HG02798 (cell line): ENCODE results near the gene CST3.

Source experiments
- ATAC-seq: cut with Tn5 transposase; IDR thresholded peaks from one replicate; pipeline ENCODE4 v1.9.1; 2021; ENCODE audit warnings: mild to moderate bottlenecking; ENCODE audit not compliant: unreplicated experiment, poor library complexity

Gene CST3

DNA sequence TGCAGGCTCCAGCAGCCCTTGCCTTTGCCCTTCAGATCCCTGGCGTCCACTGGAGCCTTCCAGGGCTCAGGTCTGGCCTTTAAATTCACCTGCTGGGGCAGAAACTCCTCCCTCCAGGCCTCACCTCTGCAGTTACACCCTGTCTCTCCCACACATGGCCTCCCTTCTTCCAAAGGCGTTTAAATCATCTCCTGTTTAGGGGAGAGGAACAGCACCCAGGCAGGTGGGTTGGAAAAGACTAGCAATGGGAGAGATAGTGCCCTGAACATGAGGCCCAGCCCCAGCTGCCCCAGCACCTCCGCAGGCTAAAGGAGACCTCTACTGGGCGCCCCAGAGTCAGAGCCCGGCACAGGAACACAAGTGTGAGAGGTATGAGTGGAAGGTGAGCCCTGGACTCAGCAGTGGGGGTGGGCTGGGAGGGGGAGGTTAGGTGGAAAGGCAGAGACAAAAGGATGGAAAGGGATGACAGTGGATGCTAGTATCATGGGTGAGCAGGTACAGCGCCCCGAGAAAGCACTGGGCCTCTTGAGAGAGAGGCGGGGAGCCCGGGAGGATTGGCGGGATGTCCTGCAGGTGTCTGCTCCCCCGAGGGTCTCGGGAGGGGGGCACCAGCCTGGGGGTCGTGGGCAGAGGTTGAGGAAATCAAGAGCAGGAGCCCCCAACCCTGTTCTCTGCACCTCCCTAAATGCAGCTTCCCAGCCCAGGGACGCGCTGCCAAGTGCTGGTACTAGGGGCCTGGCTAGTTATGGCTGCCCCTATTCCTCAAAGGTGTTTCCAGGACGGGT, 31.7 kb downstream of the CST3 start, which contains the start of gene CST9:
TSS of gene CST9 (minus strand) at position 51 of the 785 bp plus-strand sequence. CDS start 53 bp downstream, outside the sequence.
- no peak for ATAC-seq

DNA sequence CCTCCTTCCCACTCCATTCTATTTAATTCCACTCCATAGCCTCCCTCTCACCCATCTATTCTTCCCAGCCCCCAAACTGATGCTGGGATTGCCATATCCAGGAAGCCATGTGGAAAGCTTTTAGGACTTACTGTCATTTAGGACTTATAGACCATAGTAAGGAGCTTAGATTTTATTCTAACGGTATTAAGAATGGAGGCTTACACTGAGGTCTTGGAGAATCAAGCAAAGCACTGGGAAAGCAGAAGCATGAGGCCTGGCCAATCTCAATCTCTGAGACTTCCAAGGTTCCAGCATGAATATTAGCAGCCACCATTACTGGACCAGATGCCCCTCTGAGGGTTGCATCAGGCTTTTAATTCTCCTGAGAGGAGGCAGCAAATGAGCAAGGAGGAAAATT, 33.4 kb downstream of the CST3 start:
- no peak for ATAC-seq

DNA sequence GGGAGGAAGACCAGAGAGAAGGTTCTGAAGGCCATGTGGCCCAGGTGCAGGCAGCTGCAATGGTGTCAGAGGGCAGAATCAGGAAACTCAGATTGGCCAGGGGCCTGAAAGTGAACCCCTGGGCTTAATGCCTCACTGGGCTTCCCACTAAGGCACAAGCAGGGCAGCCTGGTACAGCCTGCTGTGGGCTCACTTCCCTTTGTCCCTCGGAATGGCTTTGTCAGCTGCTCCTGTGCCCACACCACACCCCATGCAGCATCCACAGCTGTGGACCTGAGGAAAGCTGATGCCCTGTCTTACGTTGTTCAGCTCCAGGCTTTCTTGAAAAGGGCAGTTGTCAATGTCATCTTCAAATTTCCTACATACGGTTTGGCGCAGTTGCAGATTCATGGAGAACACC, 34.4 kb downstream of the CST3 start:
- no peak for ATAC-seq

DNA sequence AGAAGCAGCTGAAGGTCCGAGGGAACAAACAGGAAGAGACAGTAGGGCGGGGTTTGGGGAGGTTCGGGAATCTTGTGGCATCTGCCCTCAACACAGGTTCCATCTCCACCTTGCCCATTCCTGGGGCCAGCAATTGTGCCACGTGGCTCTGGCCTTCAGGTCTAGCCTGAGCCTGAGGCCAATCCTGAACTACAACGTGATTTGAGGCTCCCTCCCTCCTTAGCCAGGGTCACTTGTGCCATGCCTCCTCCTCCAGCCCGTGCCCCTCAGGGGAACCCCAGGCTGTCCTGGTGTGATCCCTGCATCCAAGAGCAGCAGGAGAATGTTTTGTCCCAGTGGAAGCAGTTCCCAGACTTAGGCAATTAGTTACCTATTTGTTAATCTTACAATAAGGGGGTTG, 35.1 kb downstream of the CST3 start:
- no peak for ATAC-seq

DNA sequence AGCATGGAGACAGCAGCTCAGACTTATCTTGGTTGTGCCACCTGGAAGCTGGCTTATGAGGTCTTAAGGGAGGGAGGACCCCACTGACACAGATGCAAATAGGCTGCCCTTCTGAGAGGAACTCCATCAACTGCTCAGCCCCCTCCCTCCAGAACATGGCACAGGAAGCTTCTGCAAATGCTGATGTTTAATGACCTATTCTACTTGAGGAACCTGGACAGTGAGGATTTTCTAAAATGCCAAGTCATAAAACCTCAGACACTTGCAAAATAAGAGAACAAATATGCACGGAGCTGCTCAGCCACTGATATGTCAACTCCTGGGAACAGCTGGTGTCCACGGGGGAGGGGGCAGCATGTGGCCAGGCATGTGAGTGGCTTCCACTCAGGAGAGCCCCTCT, 35.5 kb downstream of the CST3 start:
- ATAC-seq = no peak

DNA sequence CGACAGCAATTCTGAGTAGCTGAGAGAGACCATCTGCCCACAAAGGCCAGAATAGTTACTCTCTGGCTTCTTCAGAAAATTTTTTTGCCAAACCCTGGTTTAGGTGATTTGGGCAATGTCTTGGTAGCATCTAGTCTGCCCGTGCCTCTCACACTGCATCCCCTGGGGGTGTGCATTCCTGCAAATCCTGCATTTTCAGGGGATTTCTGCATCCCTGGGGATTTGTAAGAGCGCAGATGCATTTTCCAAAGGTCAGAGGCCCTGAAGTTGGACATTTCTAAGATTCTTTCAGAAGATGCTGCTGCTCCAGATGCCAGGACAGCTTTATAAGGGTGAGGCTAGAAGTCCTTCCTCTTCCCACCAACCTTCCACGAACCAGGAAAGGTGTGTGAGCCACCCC, 36.0 kb downstream of the CST3 start:
- ATAC-seq = no peak

DNA sequence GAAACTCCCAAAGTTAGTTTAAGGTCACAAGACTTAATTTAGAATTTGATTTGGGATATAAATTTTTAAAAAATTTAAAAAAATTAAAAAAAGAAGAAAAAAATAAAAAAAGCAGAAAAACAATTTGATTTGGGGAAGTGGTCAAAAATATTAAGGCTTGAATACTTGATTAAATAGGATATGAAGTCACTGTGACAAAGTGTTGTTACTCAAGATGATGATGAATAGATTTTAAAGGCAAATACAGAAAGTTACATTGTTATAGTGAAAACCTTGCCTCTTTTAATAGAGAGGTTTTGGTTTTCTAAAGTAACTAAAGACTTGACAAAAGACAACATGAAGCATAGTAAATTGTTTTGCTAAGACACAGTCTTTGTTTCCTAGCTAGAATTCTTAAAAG, 39.3 kb downstream of the CST3 start:
- ATAC-seq = no peak

DNA sequence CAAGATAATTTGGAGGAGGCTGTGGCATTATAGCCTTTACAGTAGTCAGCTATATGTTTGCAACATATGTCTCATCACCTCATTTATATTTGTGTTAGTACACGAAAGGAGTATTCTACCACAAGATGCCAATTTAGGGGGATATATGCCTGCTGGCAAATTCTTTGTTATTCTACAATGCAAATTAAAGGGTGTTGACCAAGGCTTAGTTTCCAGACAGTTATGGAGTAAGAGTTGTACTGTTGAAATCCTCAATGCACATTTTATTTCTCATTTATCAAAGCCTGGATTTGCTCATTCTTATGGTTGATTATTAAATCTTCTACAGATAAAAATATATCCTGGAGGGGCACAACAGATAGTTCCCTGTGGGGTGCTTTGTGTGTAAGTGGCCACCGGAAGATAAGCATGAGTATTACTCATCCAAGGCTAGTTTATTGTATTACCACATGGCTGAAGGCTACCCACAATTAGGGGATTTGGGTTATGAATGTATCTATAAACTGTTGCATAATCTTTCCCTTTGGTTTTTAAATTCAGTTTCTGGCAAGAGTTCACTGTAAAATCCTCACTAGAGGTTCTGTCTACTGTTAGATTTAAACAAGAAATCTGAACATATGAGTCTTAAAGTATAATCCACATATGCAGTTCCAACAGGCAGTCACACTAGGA, 41.0 kb downstream of the CST3 start:
- ATAC-seq = no peak

DNA sequence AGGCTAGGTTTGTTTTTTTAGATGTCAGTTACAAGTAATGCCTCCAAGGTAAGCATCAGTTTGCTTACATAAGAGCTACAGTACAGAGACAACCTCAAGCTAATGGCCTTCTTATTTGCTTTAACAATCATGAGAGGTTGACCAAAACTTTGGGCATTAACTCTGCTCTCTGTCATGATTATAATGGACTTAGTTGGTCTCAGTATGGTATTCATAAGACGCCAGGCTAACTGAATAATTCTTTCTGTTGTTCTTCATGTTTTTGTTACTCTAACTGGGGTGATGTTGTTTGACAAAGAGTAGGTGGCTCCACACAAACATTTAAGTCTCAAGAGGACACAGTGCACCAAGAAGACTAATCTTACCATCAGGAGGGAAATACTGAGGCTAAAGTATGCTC, 41.8 kb downstream of the CST3 start:
- ATAC-seq = no peak

DNA sequence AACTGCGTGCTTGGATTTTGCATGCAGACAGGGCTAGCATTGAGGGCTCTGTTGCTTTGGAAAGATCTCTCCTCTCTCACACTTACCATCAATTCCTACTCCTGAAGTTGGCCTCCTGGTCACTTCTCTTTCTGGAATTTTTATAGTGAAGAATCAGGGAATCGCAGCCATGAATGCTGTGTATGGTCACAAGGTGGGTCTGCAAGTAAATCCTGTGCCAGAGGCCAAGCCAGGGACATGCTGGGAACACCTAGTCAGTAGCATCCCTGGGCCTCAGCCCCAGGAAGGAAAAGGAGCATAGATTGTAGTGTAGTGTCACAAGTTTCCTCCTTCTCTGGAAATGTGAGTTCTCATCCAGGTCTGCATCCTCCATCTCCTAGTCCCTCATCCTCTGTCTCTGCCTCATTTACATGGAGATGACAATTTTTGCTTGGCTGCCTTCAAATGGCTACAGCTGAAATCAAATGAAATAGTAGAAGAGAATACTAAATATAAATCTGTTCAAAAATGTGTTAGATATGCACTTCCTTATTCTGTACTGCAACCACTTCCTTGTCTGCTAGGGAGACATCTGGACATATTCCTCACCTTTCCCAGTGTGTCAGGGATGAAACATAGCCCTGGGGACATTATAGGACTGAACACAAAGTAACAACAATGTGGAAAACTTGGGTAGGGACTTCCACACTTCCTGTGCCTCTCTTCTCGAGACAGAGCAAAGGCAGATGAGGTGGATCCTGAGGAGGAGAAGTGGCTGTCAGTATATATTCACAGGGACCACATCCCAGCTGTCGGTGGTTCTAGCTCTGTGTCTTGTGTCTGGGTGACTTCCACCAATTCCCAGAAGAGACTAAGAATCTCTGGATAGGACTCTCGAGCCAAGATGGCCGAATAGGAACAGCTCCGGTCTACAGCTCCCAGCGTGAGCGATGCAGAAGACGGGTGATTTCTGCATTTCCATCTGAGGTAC, 49.0 kb downstream of the CST3 start:
- ATAC-seq = no peak

DNA sequence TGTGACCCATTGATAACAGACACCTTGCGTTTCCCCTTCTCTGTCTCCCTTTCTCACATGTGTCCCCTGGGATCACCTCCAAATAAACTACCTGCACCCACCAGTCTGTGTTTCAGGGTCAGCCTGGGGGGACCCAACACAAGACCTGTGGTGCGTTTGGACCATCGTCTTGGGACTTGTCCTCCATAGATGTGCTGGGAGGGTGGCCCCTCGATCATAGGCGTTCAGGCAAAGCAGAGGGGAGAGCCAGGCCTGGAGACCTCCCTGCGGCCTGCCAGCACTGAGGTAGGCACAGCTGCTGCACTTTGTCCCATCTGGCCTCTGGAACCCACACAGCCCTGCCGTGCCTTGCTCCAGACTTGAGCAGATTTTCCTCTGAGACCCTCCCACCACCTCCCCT, 50.1 kb downstream of the CST3 start:
- no peak for ATAC-seq

DNA sequence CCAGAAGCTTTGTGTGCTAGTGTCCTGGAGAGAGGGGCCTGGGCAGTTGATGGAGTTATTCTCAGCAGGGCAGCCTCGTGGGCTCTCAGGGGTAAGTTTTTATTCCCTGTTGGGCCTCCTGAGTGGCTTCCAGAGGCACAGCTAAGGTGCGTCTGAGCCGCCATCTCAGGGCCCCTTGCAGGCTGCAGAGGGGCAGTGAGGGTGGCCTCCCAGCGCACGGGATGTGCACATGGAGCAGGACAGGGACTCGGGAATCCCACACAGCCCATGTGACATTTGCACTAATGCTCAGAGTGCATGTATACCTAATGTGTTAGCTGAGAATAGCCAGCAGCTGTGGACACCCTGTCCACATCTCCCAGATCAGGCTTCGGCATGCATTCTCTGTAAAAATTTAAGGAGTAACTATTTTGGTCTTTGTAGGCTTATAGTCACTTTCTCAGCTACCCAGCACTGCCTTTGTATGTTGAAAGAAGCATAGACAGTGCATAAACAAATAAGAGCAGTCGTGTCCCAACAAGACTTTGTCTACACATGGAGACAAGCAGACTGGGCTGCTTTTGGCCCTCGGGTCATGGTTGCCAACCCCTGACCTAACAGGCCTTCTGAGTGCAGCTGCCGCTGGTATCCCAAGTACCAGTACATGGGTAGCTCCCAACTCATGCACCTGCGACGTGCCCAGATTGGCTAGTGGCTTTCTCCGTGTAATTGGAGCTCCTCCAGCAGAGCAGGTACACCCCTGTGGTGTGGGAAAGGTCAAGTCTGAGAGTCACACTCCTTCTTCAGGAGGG, 50.8 kb downstream of the CST3 start:
- no peak for ATAC-seq

DNA sequence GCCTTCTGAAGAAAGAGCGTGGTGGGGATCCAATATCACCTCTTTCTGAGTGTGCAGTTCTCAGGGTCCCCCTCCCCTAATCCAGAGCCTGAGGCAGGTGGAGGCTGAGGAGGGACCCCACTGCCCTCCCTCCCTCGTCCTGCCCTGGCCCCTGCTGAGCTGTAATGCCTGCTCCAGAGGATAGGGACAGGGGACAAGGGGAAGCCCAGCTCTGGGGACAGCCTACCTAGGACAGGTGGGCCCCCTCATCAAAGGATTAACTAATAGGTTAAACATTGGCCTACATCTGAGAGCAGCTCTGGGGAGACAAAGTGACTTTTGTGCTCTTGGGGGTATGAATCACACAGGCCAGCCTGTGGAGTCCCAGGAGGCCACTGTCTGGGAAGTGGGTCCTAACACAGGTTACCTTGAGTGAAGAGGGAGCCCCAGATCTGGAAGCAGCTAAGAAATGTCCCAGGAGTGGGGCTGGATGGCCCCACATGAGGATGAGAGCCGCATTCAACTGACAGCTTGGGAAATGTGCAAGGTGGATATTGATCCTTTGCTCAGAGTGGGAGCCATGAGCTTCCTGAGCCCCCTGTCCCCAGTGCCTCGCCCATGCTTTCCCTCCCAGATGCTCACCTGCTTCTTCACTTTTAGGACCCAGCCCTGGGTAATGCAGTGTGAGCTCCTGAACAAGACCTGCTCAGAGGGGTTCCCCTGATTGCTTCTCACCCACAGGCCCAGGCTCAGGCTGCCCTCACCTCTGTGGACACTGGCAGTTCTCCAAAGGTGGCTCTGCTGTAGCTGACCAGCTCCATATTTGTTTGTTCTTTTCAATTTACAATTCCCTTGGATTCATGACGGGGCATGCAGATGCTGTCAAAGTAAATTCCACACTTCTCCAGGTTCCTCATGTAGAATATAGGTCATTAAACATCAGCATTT, 51.7 kb downstream of the CST3 start:
- no peak for ATAC-seq

DNA sequence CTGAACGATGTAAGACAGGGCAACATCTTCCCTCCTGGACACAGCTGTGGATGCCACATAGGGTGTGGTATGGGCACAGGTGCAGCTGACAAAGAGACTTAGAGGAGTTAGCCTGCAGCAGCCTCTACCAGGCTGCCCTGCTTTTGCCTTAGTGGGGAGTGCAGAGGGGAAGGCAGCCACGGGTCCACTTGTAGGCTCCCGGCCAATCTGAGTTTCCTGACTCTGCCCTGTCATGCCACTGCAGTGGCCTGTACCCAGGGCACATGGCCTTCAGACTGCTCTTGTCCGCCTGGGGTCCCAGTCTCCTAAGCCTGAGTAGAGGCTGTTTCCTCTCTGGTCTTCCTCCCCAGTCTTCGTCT, 52.3 kb downstream of the CST3 start:
- ATAC-seq = no peak

DNA sequence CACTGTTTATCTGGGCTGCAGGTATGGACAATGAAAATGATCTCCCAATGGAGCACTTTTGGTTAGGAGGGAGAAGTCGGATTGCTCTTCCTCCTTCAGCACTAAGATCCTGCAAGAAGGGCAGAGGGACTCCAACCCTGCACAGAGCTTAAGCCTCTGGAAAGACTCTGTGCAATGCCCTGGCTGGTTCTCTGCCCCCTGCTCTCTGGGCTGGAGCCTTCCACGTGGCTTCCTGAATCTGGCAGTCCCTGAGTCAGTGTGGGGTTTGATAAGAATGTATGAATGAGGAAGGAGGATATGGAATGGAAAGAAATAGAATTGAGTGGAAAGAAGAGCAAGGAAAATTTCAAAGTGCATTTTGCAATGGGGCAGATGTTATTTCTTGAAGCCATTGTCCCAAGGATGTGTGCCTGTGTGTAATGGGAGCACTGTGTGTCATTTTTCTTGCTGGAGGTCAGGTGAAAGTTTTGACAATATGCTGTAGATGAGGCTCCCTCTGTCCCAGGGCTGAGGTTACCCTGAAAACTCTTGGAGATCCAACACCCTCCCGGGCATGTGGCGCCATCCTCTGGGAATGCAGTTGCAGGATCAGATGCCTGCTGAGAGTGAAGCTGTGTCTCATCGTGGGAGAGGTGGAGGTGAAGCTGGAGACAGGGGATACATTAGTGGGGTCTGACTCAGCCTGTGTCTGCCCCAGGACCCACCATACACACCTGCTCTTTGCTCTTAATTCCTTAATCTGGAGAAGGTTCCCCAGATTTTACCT, 53.1 kb downstream of the CST3 start:
- ATAC-seq = no peak
